ENCODE data around the gene TPM1.

Gene TPM1

GRCh38 chr15:63051156-63052066, 8.9 kb downstream of the TPM1 start:
- Histone ChIP-seq H3K27ac (ENCODE audit: low read depth, low read length) (no peak overlapping the region), H3K79me2 (ENCODE audit: insufficient read depth, low read length) (no peaks in the 10 kb centered on the region), H3K9ac (ENCODE audit: low read length) (no peak overlapping the region), H3K36me3 (ENCODE audit: low read length) (no peaks in the 10 kb centered on the region), H3K4me3 (ENCODE audit: insufficient read depth, low read length, poor library complexity, severe bottlenecking) (no peak overlapping the region), H3K9me2 (replicated peaks; ENCODE audit: insufficient read depth, low read length) (no peaks in the 10 kb centered on the region), H3F3A (ENCODE audit: insufficient read depth) (peaks cover 8% of the 10 kb centered on the region; the same call in 1 of the 2 replicates), H3K4me2 (ENCODE audit: low read depth, low read length, poor library complexity, severe bottlenecking) (no peak overlapping the region), H3K27me3 (ENCODE audit: low read length) (no peaks in the 10 kb centered on the region), H2AFZ (ENCODE audit: low read depth, low read length, severe bottlenecking) (no peak overlapping the region), H3K9me3 (ENCODE audit: insufficient read depth, low read length) (no peaks in the 10 kb centered on the region), H4K20me1 (ENCODE audit: low read depth, low read length) (no peaks in the 10 kb centered on the region)
- TF ChIP-seq, protein P1, sequence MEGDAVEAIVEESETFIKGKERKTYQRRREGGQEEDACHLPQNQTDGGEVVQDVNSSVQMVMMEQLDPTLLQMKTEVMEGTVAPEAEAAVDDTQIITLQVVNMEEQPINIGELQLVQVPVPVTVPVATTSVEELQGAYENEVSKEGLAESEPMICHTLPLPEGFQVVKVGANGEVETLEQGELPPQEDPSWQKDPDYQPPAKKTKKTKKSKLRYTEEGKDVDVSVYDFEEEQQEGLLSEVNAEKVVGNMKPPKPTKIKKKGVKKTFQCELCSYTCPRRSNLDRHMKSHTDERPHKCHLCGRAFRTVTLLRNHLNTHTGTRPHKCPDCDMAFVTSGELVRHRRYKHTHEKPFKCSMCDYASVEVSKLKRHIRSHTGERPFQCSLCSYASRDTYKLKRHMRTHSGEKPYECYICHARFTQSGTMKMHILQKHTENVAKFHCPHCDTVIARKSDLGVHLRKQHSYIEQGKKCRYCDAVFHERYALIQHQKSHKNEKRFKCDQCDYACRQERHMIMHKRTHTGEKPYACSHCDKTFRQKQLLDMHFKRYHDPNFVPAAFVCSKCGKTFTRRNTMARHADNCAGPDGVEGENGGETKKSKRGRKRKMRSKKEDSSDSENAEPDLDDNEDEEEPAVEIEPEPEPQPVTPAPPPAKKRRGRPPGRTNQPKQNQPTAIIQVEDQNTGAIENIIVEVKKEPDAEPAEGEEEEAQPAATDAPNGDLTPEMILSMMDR (IDR thresholded peaks at IDR 0.05; ENCODE audit: insufficient read depth, low read length, poor library complexity, severe bottlenecking) = no peak
- TF ChIP-seq EZH2phosphoT487 (conservative IDR thresholded peaks at IDR 0.05; ENCODE audit: low read length) = no peak

- H3K27ac ChIP-seq (ENCODE audit: low read depth, low read length) = no peak overlapping the region
- H3K9me3 ChIP-seq (ENCODE audit: insufficient read depth, low read length) = no peaks in the 10 kb centered on the region
- H3K27me3 ChIP-seq (ENCODE audit: low read length) = no peaks in the 10 kb centered on the region
- no peaks in the 10 kb centered on the region for H3K9me2 ChIP-seq (replicated peaks; ENCODE audit: insufficient read depth, low read length)
- no peaks in the 10 kb centered on the region for H3K36me3 ChIP-seq (ENCODE audit: low read length)
- TF ChIP-seq, protein P1 (IDR thresholded peaks at IDR 0.05; ENCODE audit: insufficient read depth, low read length, poor library complexity, severe bottlenecking) = no peak
- TF ChIP-seq EZH2phosphoT487 (conservative IDR thresholded peaks at IDR 0.05; ENCODE audit: low read length) = no peak
- H4K20me1 ChIP-seq (ENCODE audit: low read depth, low read length) = no peaks in the 10 kb centered on the region
- H3K4me2 ChIP-seq (ENCODE audit: low read depth, low read length, poor library complexity, severe bottlenecking) = no peak overlapping the region
- H3K9ac ChIP-seq (ENCODE audit: low read length) = no peak overlapping the region
- no peaks in the 10 kb centered on the region for H3K79me2 ChIP-seq (ENCODE audit: insufficient read depth, low read length)
- H2AFZ ChIP-seq (ENCODE audit: low read depth, low read length, severe bottlenecking) = no peak overlapping the region
- no peak overlapping the region for H3K4me3 ChIP-seq (ENCODE audit: insufficient read depth, low read length, poor library complexity, severe bottlenecking)
- H3F3A ChIP-seq (ENCODE audit: insufficient read depth) = peaks cover 8% of the 10 kb centered on the region; the same call in 1 of the 2 replicates
Measured at GRCh38 chr15:63052077-63052841, 9.7 kb downstream of the TPM1 start.

DNA sequence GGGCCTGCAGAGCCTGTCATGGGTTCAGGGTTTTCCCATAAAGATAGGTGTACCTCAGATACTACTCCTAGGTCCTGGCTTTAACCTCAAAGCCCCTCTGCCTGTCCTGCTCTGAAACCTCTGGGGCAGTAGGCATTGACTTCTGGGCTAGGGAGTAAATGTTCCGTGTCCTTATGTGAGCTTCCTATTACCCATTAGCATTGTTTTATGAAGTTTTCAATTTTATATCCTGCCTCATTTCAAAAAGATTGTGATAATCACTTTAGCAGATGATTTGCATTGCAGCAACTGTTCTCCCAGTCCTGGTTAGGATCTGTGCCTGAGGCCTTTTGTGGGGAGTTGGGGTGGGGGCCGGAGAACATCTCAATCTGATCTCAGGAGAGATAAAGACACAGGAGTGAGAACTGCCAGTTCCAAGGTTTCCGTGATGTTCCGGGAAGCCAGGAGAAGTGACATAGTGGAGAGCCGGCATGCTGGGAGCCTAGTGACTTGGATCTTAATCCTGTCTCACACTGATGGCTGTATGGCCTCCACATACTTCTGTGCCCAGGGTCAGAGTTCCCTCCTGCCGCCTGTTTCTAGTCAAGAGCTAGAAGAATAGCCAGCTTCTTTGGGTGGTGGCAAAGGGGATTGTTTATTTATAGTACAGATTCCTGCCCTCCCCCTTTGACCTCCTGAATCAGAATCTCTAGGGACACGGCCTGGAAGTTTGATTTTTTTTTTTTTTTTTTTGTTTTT, 10.6 kb downstream of the TPM1 start:
- no peak overlapping the region for H3K27ac ChIP-seq (ENCODE audit: low read depth, low read length)
- H3K79me2 ChIP-seq (ENCODE audit: insufficient read depth, low read length) = no peaks in the 10 kb centered on the region

More for the DNA sequence above, 10.6 kb downstream of the TPM1 start:
- peaks cover 8% of the 10 kb centered on the region; the same call in 1 of the 2 replicates for H3F3A ChIP-seq (ENCODE audit: insufficient read depth)
- no peak overlapping the region for H2AFZ ChIP-seq (ENCODE audit: low read depth, low read length, severe bottlenecking)
- H3K36me3 ChIP-seq (ENCODE audit: low read length) = no peaks in the 10 kb centered on the region
- H3K9me2 ChIP-seq (replicated peaks; ENCODE audit: insufficient read depth, low read length) = no peaks in the 10 kb centered on the region
- no peaks in the 10 kb centered on the region for H3K27me3 ChIP-seq (ENCODE audit: low read length)
- no peaks in the 10 kb centered on the region for H3K9me3 ChIP-seq (ENCODE audit: insufficient read depth, low read length)
- no peak for TF ChIP-seq EZH2phosphoT487 (conservative IDR thresholded peaks at IDR 0.05; ENCODE audit: low read length)
- TF ChIP-seq, protein P1 (IDR thresholded peaks at IDR 0.05; ENCODE audit: insufficient read depth, low read length, poor library complexity, severe bottlenecking) = no peak
- H3K9ac ChIP-seq (ENCODE audit: low read length) = no peak overlapping the region
- no peak overlapping the region for H3K4me2 ChIP-seq (ENCODE audit: low read depth, low read length, poor library complexity, severe bottlenecking)
- H3K4me3 ChIP-seq (ENCODE audit: insufficient read depth, low read length, poor library complexity, severe bottlenecking) = no peak overlapping the region
- no peaks in the 10 kb centered on the region for H4K20me1 ChIP-seq (ENCODE audit: low read depth, low read length)

Measured in SU-DHL-6 (cell line).